Activated CD4-positive, alpha-beta T cell treated with anti-CD3 and anti-CD28 coated beads, Interleukin-2, amount 50 U/mL, for 16 hours (primary cell): ENCODE results near the gene ZNF771.
"Not testable (repeated sequence)": the region's sequence is repeated elsewhere in the genome, so short reads cannot be mapped to it uniquely, and the experiment has no call there.

Experiments used
- DNase-seq: peaks from one replicate; pipeline ENCODE4 v3.0.0-alpha.2; 2020

ZNF771 gene

GRCh38 chr16:30376461-30376902, 30.9 kb upstream of the ZNF771 start:
- DNase-seq: no peak

DNA sequence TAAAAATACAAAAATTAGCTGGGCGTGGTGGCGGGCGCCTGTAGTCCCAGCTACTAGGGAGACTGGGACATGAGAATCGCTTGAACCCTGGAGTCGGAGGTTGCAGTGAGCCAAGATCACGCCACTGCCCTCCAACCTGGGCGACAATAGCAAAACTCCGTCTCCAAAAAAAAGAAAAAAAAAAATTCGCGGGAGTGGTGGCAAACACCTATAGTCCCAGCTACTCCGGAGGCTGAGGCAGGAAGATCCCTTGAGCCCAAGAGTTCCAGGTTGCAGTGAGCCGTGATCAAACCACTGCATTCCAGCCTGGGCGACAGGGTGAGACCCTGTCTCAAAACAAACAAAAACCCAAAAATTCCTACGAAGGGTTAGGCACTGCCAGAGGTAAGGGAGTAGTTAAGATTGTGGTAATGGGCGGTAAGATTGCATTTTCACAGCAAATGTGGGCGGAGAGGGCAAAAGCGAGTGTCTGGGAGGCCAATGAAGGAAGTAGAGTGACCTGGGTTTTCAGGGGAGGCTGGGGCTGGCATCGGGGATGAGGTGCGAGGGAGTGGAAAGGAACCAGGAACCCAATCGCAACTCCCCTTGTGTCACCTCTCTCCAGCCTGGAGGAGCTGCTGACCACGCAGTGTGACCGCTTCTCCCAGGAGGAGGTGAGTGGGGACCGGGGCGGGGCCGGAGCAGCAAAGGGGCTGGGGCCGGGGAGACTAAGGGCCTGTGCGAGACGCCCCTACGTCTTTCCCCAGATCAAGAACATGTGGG, 30.2 kb upstream of the ZNF771 start:
- no peak for DNase-seq

DNA sequence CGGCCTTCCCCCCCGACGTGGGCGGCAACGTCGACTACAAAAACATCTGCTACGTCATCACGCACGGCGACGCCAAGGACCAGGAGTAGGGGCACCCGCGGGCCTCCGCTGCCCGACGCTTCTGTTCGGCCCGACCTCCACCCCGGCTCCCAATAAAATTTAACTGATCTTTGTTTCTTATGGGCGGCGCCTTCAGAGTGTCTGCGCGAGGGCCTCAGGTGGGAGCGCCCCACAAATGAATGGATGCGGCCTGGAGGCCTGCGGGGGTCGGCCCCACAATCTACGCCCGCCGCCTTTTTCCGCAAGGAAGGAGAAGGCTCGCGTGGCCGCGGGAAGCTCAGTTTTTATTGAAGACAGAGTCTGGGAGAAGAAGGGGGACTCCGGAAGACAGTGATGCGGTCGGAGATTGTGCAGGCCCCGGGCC, 29.6 kb upstream of the ZNF771 start:
- peak; percentile 90 for DNase-seq

DNA sequence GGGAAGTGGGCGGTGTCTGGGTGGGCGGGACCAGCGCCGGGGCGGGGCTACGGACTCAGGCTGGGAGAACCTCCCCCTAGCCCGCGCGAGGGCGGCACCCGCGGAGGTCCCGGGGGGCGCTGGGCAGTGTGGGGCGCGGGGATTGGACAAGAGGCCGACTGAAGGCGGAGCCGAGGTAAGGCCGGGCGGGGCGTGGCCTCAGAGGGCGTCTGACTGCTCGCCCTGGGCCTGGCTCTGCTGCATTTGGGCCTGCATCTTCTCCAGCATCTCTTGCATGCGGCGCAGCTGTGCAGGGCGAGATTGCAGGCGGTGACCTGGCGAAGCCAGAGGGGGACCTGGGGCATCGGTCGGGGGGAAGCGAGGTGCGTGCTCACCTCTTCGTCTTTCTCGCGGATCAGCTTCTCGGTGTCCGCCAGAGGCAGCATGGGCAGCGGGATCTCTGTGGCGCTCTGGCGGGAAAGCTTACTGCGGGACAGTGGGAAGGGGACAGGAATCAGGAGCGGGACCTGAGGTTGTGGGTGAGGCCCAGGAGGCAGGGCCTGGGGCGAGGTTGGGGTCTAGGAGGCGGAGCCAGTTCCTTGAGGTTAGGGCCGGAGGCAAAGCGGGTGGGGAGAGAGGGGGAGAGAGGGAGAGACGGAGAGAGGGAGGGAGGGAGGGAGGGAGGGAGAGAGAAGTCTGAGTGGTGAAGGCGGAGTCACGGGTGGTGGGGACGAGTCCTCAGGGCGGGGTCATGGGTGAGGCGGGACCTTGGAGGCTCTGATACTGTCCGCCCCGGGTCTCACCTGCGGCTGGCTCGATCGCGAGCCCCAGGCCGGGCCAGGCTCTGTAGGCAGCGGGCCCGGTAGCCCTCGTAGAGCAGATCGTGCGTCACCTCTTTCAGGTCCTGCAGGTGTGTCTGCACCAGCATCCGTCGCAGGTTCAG, 28.9 kb upstream of the ZNF771 start:
- peak; percentile 99 for DNase-seq

- DNase-seq: no peak
These were observed 28.1 kb upstream of the ZNF771 start for GRCh38 chr16:30379158-30379783.

- no peak for DNase-seq
These were observed 27.2 kb upstream of the ZNF771 start for GRCh38 chr16:30380072-30380802.

GRCh38 chr16:30380803-30381208, 26.6 kb upstream of the ZNF771 start:
- DNase-seq: no peak

DNA sequence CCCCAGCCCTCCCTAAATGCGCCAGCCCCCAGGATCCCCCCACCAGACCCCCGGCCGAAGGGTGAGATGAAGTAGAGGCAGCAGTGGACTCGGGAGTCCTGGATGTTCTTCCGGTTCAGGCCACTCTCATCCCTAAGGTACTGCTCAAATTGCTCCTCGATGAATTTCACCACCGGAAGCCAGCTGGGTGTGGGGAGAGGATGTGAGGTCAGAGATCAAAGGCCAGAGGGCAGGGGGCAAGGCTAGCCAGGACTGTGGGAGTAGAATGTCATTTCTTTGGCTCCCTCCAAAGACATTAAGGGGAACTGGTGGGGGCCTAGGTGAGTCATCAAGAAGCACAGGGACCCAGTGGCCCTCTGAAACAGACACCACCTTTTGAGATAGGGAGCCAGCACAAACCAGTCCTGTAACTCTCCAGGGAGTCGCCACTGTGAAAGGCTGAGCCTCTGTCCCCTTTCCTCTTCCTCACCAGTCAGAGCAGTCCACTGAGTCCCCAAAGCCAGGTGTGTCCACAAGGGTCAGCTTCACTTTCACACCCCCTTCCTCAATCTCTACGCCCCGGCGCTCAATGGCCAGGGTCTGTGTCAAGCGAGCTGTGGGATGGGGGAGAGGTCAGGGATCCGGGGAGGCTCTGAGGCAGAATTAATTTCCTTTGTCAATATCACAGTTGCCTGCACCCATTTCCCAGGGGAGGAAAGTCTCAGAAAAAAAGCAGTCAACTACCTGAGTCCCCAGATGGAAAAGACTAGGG, 25.9 kb upstream of the ZNF771 start:
- peak; percentile 68 for DNase-seq

DNA sequence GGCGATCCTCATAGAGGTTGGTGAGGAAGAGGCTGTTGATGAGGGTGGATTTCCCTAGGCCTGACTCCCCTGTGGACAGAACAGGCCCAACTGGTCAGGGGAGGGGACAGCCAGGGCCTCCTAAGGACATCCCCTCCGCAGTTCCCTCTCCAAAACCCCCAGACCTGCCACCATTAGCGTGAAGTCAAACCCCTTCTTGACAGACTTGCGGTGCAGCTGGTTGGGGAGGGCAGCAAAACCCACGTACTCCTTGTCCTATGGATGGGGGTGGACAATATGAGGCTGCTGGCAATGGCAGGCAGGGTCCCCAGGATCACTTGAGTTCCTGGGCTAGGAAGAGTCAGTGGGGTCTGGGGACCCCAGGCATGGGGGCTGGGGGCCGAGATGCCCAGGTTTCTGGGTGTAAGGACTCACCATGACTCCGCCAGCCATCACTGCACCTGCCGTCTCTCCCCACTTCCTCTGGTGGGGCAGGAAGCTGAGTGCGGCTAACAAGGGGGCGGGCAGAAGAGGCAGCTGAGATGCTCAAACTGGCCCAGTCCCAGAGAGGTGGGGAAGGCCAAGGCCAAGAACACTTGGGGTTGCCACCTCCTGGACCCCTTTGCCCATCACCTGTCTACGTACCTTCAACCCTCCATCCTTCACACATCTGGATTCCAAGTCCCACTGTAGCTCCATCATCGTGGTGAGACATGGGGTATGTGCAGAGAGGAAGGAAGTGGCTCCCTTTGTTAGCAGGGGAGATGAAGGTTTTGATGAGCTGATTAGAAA, 25.1 kb upstream of the ZNF771 start, which contains the start of gene SEPTIN1:
TSS of gene SEPTIN1 (minus strand) at position 451 of the 771 bp plus-strand sequence. CDS start at position 432, 19 bp downstream.
- peak; percentile 88 for DNase-seq

- no peak for DNase-seq
These were observed 23.9 kb upstream of the ZNF771 start for GRCh38 chr16:30383521-30383920.

GRCh38 chr16:30394592-30395154, 12.7 kb upstream of the ZNF771 start:
- no peak for DNase-seq

GRCh38 chr16:30395155-30395991, 12.0 kb upstream of the ZNF771 start, which contains the start of gene ZNF48:
ZNF48 (plus strand) TSS chr16:30395420; CDS start chr16:30395795, 375 bp downstream.
- DNase-seq: peak; percentile 51

GRCh38 chr16:30395992-30396585, 11.3 kb upstream of the ZNF771 start:
- no peak for DNase-seq

GRCh38 chr16:30396627-30397026, 10.8 kb upstream of the ZNF771 start:
- DNase-seq: not testable (repeated sequence)

GRCh38 chr16:30397056-30397455, 10.3 kb upstream of the ZNF771 start:
- DNase-seq: no peak

- no peak for DNase-seq
These were observed 9.4 kb upstream of the ZNF771 start for GRCh38 chr16:30397776-30398660.

DNA sequence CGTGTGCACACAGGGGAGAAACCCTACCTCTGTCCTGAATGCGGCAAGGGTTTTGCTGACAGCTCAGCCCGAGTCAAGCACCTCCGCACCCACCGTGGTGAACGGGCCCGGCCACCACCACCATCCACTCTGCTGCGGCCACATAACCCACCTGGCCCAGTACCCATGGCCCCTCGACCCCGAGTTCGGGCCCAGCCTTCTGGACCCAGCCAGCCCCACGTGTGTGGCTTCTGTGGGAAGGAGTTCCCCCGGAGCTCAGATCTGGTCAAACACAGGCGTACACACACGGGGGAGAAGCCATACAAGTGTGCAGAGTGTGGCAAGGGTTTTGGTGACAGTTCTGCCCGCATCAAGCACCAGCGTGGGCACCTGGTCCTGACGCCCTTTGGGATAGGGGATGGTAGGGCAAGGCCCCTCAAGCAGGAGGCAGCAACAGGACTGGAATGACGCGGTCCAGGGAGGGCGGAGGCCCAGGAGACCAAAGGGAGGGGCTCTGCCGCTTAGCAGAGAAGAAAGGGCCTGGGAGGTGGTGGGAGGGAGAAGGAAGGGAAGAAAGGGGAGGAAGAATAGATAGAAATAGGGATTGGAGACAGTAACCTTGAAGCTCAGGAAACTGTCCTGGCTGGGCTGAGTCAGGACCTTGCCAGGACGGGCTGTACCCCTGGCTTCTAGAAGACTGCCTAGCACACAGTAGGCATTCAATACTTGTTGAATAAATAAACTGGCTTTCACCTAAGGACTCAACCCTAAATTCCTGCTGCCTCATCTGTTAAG, 8.6 kb upstream of the ZNF771 start:
- DNase-seq: no peak
